ENCODE results near the gene NEDD9.

NEDD9 gene

GRCh38 chr6:11168091-11168635, 64.3 kb downstream of the NEDD9 start:
- no peaks in the 10 kb centered on the region for H3K36me3 ChIP-seq (ENCODE audit: control insufficient read depth, insufficient read depth, low read length)
- no peaks in the 10 kb centered on the region for H3K9me3 ChIP-seq (ENCODE audit: control insufficient read depth, low read length)
- no peaks in the 10 kb centered on the region for H3K27me3 ChIP-seq (ENCODE audit: control insufficient read depth, insufficient read depth, low read length)
- no peak overlapping the region for H3K9ac ChIP-seq (ENCODE audit: low read length)
- H3K4me3 ChIP-seq (ENCODE audit: low read length): no peak overlapping the region
- peaks cover 8% of the 10 kb centered on the region for H3K4me1 ChIP-seq (ENCODE audit: control insufficient read depth, insufficient read depth, low read length)

GRCh38 chr6:11166948-11167347, 65.5 kb downstream of the NEDD9 start:
- Histone ChIP-seq H3K9ac (ENCODE audit: low read length) (no peak overlapping the region), H3K9me3 (ENCODE audit: control insufficient read depth, low read length) (no peaks in the 10 kb centered on the region), H3K4me1 (ENCODE audit: control insufficient read depth, insufficient read depth, low read length) (no peaks in the 10 kb centered on the region), H3K36me3 (ENCODE audit: control insufficient read depth, insufficient read depth, low read length) (no peaks in the 10 kb centered on the region), H3K4me3 (ENCODE audit: low read length) (no peak overlapping the region), H3K27me3 (ENCODE audit: control insufficient read depth, insufficient read depth, low read length) (no peaks in the 10 kb centered on the region)

GRCh38 chr6:11164717-11165646, 67.5 kb downstream of the NEDD9 start:
- no peaks in the 10 kb centered on the region for H3K4me1 ChIP-seq (ENCODE audit: control insufficient read depth, insufficient read depth, low read length)
- H3K4me3 ChIP-seq (ENCODE audit: low read length): no peak overlapping the region
- no peaks in the 10 kb centered on the region for H3K36me3 ChIP-seq (ENCODE audit: control insufficient read depth, insufficient read depth, low read length)
- H3K27me3 ChIP-seq (ENCODE audit: control insufficient read depth, insufficient read depth, low read length): no peaks in the 10 kb centered on the region
- no peaks in the 10 kb centered on the region for H3K9me3 ChIP-seq (ENCODE audit: control insufficient read depth, low read length)
- no peak overlapping the region for H3K9ac ChIP-seq (ENCODE audit: low read length)

GRCh38 chr6:11163932-11164331, 68.5 kb downstream of the NEDD9 start:
- Histone ChIP-seq H3K9me3 (ENCODE audit: control insufficient read depth, low read length) (no peaks in the 10 kb centered on the region), H3K4me3 (ENCODE audit: low read length) (no peak overlapping the region), H3K9ac (ENCODE audit: low read length) (no peak overlapping the region), H3K27me3 (ENCODE audit: control insufficient read depth, insufficient read depth, low read length) (no peaks in the 10 kb centered on the region), H3K4me1 (ENCODE audit: control insufficient read depth, insufficient read depth, low read length) (no peaks in the 10 kb centered on the region), H3K36me3 (ENCODE audit: control insufficient read depth, insufficient read depth, low read length) (no peaks in the 10 kb centered on the region)

- Histone ChIP-seq H3K36me3 (ENCODE audit: control insufficient read depth, insufficient read depth, low read length) (no peaks in the 10 kb centered on the region), H3K4me3 (ENCODE audit: low read length) (no peak overlapping the region), H3K9ac (ENCODE audit: low read length) (no peak overlapping the region)
Measured at GRCh38 chr6:11162262-11162661, 70.2 kb downstream of the NEDD9 start.

GRCh38 chr6:11161031-11161956, 71.2 kb downstream of the NEDD9 start:
- Histone ChIP-seq H3K9ac (ENCODE audit: low read length) (no peak overlapping the region), H3K4me3 (ENCODE audit: low read length) (no peak overlapping the region), H3K4me1 (ENCODE audit: control insufficient read depth, insufficient read depth, low read length) (no peaks in the 10 kb centered on the region), H3K9me3 (ENCODE audit: control insufficient read depth, low read length) (no peaks in the 10 kb centered on the region), H3K27me3 (ENCODE audit: control insufficient read depth, insufficient read depth, low read length) (no peaks in the 10 kb centered on the region), H3K36me3 (ENCODE audit: control insufficient read depth, insufficient read depth, low read length) (no peaks in the 10 kb centered on the region)

More at GRCh38 chr6:11162262-11162661, 70.2 kb downstream of the NEDD9 start:
- H3K27me3 ChIP-seq (ENCODE audit: control insufficient read depth, insufficient read depth, low read length): no peaks in the 10 kb centered on the region
- H3K4me1 ChIP-seq (ENCODE audit: control insufficient read depth, insufficient read depth, low read length): no peaks in the 10 kb centered on the region
- H3K9me3 ChIP-seq (ENCODE audit: control insufficient read depth, low read length): no peaks in the 10 kb centered on the region

- no peak overlapping the region for H3K9ac ChIP-seq (ENCODE audit: low read length)
- H3K27me3 ChIP-seq (ENCODE audit: control insufficient read depth, insufficient read depth, low read length): no peaks in the 10 kb centered on the region
- no peaks in the 10 kb centered on the region for H3K36me3 ChIP-seq (ENCODE audit: control insufficient read depth, insufficient read depth, low read length)
- no peaks in the 10 kb centered on the region for H3K9me3 ChIP-seq (ENCODE audit: control insufficient read depth, low read length)
- H3K4me3 ChIP-seq (ENCODE audit: low read length): no peak overlapping the region
- H3K4me1 ChIP-seq (ENCODE audit: control insufficient read depth, insufficient read depth, low read length): no peaks in the 10 kb centered on the region
Measured at GRCh38 chr6:11160199-11160598, 72.3 kb downstream of the NEDD9 start.

- Histone ChIP-seq H3K9me3 (ENCODE audit: control insufficient read depth, low read length) (no peaks in the 10 kb centered on the region), H3K36me3 (ENCODE audit: control insufficient read depth, insufficient read depth, low read length) (no peaks in the 10 kb centered on the region), H3K4me1 (ENCODE audit: control insufficient read depth, insufficient read depth, low read length) (no peaks in the 10 kb centered on the region), H3K4me3 (ENCODE audit: low read length) (no peak overlapping the region), H3K27me3 (ENCODE audit: control insufficient read depth, insufficient read depth, low read length) (no peaks in the 10 kb centered on the region), H3K9ac (ENCODE audit: low read length) (no peak overlapping the region)
Measured at GRCh38 chr6:11155589-11155988, 76.9 kb downstream of the NEDD9 start.

GRCh38 chr6:11153447-11153846, 79.0 kb downstream of the NEDD9 start:
- no peaks in the 10 kb centered on the region for H3K36me3 ChIP-seq (ENCODE audit: control insufficient read depth, insufficient read depth, low read length)
- H3K4me1 ChIP-seq (ENCODE audit: control insufficient read depth, insufficient read depth, low read length): no peaks in the 10 kb centered on the region
- no peaks in the 10 kb centered on the region for H3K27me3 ChIP-seq (ENCODE audit: control insufficient read depth, insufficient read depth, low read length)
- no peak overlapping the region for H3K4me3 ChIP-seq (ENCODE audit: low read length)
- no peak overlapping the region for H3K9ac ChIP-seq (ENCODE audit: low read length)
- no peaks in the 10 kb centered on the region for H3K9me3 ChIP-seq (ENCODE audit: control insufficient read depth, low read length)

GRCh38 chr6:11152581-11152980, 79.9 kb downstream of the NEDD9 start:
- Histone ChIP-seq H3K27me3 (ENCODE audit: control insufficient read depth, insufficient read depth, low read length) (no peaks in the 10 kb centered on the region), H3K4me3 (ENCODE audit: low read length) (no peak overlapping the region), H3K36me3 (ENCODE audit: control insufficient read depth, insufficient read depth, low read length) (no peaks in the 10 kb centered on the region), H3K9me3 (ENCODE audit: control insufficient read depth, low read length) (no peaks in the 10 kb centered on the region), H3K4me1 (ENCODE audit: control insufficient read depth, insufficient read depth, low read length) (no peaks in the 10 kb centered on the region), H3K9ac (ENCODE audit: low read length) (no peak overlapping the region)

GRCh38 chr6:11151488-11151887, 81.0 kb downstream of the NEDD9 start:
- Histone ChIP-seq H3K36me3 (ENCODE audit: control insufficient read depth, insufficient read depth, low read length) (no peaks in the 10 kb centered on the region), H3K4me1 (ENCODE audit: control insufficient read depth, insufficient read depth, low read length) (no peaks in the 10 kb centered on the region), H3K9me3 (ENCODE audit: control insufficient read depth, low read length) (no peaks in the 10 kb centered on the region), H3K9ac (ENCODE audit: low read length) (no peak overlapping the region), H3K4me3 (ENCODE audit: low read length) (no peak overlapping the region), H3K27me3 (ENCODE audit: control insufficient read depth, insufficient read depth, low read length) (no peaks in the 10 kb centered on the region)

GRCh38 chr6:11149551-11149950, 82.9 kb downstream of the NEDD9 start:
- no peak overlapping the region for H3K9ac ChIP-seq (ENCODE audit: low read length)
- no peaks in the 10 kb centered on the region for H3K36me3 ChIP-seq (ENCODE audit: control insufficient read depth, insufficient read depth, low read length)
- H3K4me1 ChIP-seq (ENCODE audit: control insufficient read depth, insufficient read depth, low read length): no peaks in the 10 kb centered on the region
- no peaks in the 10 kb centered on the region for H3K27me3 ChIP-seq (ENCODE audit: control insufficient read depth, insufficient read depth, low read length)
- H3K9me3 ChIP-seq (ENCODE audit: control insufficient read depth, low read length): no peaks in the 10 kb centered on the region
- no peak overlapping the region for H3K4me3 ChIP-seq (ENCODE audit: low read length)

All from mucosa of stomach (tissue), 1 donor.